ENCODE results near the gene GZMM.

- TF ChIP-seq, protein P1, sequence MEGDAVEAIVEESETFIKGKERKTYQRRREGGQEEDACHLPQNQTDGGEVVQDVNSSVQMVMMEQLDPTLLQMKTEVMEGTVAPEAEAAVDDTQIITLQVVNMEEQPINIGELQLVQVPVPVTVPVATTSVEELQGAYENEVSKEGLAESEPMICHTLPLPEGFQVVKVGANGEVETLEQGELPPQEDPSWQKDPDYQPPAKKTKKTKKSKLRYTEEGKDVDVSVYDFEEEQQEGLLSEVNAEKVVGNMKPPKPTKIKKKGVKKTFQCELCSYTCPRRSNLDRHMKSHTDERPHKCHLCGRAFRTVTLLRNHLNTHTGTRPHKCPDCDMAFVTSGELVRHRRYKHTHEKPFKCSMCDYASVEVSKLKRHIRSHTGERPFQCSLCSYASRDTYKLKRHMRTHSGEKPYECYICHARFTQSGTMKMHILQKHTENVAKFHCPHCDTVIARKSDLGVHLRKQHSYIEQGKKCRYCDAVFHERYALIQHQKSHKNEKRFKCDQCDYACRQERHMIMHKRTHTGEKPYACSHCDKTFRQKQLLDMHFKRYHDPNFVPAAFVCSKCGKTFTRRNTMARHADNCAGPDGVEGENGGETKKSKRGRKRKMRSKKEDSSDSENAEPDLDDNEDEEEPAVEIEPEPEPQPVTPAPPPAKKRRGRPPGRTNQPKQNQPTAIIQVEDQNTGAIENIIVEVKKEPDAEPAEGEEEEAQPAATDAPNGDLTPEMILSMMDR (IDR thresholded peaks at IDR 0.05): no peak
- TF ChIP-seq POLR2AphosphoS5 (IDR thresholded peaks at IDR 0.05; ENCODE audit: insufficient read depth in 1 of 2, low read depth in 1 of 2) (no peak), POLR2A (IDR thresholded peaks at IDR 0.05) (no peak)
Observed at GRCh38 chr19:497491-497868, 46.4 kb upstream of the GZMM start.
